AG09309 (cell line): ENCODE data around the gene CRADD.
"Not testable (repeated sequence)": the region's sequence is repeated elsewhere in the genome, so short reads cannot be mapped to it uniquely, and the experiment has no call there.

Experiments
- DNase-seq: peaks from one replicate; pipeline ENCODE4 v3.0.0-alpha.2; 2010; ENCODE audit warnings: low read depth
- H3K4me3 ChIP-seq: 2 replicates; pipeline ENCODE4 v1.5.1; 2011; ENCODE audit warnings: mild to moderate bottlenecking, low read depth, low read length, moderate library complexity; ENCODE audit not compliant: control insufficient read depth
- TF ChIP-seq, protein P1 (sequence below): IDR thresholded peaks from 2 replicates; pipeline ENCODE4 v1.5.1; 2011; ENCODE audit warnings: mild to moderate bottlenecking, low read depth, low read length, inconsistent platforms; ENCODE audit not compliant: insufficient read depth, control insufficient read depth; ENCODE audit errors: missing control alignments

The CRADD gene

DNA sequence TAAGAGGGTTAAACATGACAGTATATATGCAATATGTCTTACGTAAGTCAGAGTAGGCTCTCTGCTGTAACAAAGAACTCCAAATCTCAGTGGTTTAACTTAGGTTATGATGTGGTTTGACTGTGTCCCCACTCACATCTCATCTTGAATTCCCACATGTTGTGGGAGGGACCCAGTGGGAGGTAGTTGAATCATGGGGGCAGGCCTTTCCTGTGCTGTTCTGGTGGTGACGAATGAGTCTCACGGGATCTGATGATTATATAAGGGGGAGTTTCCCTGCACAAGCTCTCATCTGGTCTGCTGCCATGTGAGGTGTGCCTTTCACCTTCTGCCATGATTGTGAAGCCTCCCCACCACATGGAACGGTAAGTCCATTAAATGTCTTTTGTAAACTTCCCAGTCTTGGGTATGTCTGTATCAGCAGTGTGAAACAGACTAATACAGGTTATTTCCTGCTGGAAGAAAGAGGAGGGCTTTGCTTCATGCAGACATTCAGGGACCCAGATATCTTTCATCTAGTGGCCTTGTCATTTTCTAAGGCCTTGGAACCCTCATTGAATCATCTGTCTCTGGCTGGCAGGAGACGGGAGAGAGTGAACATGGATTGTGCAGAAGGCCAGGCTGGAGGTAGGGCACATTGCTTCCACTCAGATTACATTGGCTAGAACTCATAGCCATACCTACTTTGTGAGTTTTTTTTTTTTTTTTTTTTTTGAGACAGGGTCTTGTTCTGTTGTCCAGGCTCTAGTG, 96.1 kb downstream of the CRADD start:
- H3K4me3 ChIP-seq = no peak overlapping the region
- no peak for DNase-seq
- TF ChIP-seq, protein P1, sequence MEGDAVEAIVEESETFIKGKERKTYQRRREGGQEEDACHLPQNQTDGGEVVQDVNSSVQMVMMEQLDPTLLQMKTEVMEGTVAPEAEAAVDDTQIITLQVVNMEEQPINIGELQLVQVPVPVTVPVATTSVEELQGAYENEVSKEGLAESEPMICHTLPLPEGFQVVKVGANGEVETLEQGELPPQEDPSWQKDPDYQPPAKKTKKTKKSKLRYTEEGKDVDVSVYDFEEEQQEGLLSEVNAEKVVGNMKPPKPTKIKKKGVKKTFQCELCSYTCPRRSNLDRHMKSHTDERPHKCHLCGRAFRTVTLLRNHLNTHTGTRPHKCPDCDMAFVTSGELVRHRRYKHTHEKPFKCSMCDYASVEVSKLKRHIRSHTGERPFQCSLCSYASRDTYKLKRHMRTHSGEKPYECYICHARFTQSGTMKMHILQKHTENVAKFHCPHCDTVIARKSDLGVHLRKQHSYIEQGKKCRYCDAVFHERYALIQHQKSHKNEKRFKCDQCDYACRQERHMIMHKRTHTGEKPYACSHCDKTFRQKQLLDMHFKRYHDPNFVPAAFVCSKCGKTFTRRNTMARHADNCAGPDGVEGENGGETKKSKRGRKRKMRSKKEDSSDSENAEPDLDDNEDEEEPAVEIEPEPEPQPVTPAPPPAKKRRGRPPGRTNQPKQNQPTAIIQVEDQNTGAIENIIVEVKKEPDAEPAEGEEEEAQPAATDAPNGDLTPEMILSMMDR = no peak

DNA sequence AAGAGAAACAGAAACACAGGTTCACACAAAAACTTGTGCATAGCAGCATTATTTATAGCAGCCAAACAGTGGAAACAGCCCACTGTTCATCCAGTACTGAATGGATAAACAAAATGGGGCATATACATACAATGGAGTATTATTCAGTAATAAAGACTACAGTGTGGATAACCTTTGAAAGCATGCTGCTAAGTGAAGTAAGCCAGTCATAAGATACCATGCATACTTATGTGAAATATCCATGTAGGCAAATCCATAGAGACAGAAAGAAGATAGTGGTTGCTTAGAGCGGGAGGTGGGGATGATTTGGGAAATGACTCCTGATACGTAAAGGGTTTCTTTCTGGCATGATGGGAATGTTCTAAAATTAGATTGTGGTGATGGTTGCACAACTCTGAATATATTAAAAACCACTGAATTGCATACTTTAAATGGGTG, 99.4 kb downstream of the CRADD start:
- TF ChIP-seq, protein P1 = no peak
- DNase-seq = peak; percentile 95
- no peak overlapping the region for H3K4me3 ChIP-seq

DNA sequence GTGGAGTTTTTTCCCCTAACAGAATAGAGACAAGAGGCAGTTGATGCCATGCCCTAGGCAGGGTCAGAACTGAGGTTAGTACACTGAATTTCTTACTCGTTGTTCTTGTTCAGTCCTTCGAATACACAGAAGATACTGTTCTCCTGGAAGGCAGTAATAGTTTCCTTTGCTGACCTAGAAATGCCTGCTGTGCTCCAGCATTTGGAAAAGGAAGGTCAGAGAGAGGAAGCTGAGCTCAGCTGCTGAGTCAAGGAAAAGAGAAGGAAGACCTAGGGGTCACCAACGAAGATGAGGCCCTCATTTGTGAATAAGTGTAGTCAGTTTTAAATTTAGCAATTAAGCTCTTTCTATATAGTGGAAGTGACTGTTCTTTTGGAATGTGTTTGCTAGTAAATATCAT, 100.1 kb downstream of the CRADD start:
- DNase-seq = no peak
- no peak overlapping the region; the same call in 1 of the 2 replicates for H3K4me3 ChIP-seq
- TF ChIP-seq, protein P1 = no peak

DNA sequence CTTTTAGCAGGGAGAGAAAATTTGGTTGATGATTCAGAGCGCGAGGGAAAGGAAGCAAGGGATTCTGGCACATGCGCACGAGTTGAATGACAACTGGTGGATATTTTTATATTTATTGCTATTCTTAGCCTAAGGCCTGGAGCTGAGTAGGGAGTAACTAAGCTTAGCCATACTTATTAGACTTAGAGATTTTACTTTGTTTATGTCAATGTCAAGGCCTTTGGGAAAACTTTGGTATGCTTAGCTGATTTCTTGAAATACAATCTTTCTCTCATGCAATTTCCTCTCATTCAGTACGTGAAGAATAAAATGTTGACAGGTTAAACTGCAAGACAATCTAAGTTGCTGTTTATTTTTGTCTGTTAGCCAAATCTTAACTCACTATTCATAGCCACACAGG, 101.1 kb downstream of the CRADD start:
- peak; percentile 93 for DNase-seq
- no peak overlapping the region for H3K4me3 ChIP-seq
- TF ChIP-seq, protein P1 = no peak

DNA sequence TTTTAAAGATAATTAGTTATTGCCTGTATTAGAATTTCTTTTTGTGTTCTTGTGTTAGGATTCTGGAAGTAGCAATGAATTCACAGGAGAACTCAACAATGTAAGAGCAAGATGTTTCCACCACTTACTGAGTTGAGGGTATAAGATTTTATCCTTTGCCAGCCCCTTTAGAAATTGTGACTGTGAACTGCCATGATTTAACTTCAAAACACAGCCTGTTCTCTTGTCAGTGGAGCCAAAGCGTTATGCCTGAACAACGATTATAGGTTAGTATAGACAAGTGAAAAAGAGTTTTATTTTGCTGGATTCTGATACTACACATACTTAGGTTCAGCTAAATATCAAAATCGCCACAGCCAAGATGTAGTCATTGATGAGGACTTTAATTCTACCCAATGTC, 101.6 kb downstream of the CRADD start:
- TF ChIP-seq, protein P1 = no peak
- DNase-seq = no peak
- no peak overlapping the region for H3K4me3 ChIP-seq

DNA sequence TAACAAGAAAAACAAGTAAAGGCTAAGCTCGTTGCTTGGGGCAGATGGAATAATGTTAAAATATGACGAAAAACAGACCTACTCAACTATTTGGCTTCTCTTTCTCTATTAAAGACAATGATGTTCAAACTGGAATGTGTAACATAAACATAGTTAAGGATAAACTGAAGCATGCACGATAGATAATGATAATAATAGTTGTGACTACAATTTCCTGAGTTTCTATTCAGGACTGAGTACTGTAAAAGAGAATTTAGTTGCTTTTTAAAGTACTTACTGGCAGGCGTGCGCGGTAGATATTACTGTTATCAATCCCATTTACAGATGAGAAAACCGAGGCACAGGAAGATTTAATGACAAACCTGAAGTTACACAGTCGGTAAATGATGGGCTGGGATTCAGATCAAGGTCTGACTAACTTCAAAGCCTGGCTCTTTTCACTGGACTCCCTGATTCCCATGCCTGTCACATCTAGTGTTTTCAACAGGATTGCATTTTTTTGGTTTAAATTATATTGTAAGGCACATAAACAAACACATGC, 103.0 kb downstream of the CRADD start:
- H3K4me3 ChIP-seq = no peak overlapping the region
- DNase-seq = no peak
- TF ChIP-seq, protein P1 = no peak

DNA sequence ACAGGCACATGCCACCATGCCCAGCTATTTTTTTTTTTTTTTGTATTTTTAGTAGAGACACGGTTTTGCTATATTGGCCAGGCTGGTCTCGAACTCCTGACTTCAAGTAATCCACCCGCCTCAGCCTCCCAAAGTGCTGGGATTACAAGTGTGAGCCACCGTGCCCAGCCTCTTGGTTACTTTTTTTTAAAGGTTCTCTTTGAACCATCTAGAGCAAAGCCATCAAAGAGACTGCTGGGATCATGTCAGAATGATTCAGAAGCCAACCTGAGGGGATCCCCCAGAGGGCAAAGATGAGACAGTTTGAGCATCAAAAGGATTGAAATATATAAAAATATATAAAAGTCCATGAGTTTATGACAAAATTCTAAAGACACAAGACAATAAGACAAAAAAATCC, 103.7 kb downstream of the CRADD start:
- H3K4me3 ChIP-seq, DNase-seq: not testable (repeated sequence)

DNA sequence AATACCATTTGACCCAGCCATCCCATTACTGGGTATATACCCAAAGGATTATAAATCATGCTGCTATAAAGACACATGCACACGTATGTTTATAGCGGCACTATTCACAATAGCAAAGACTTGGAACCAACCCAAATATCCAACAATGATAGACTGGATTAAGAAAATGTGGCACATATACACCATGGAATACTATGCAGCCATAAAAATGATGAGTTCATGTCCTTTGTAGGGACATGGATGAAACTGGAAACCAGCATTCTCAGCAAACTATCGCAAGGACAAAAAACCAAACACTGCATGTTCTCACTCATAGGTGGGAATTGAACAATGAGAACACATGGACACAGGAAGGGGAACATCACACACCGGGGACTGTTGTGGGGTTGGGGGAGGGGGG, 104.8 kb downstream of the CRADD start:
- not testable (repeated sequence) for DNase-seq, H3K4me3 ChIP-seq
